Sigmoid colon (tissue), 7 donors: ENCODE results near the gene CSK. TPM values are rescaled to one million over a fixed set of nuclear protein-coding genes. Genes with fewer than 3 reads are reported as not detected.

Experiments
- DNase-seq: peaks from one replicate; pipeline ENCODE4 v3.0.0-alpha.2; 2019
- H3K27ac ChIP-seq, 4 donors: fragments of 200-600 bp; sonication (generic); one replicate each; pipeline ENCODE4 v1.5.1; 2016 to 2019; ENCODE audit warnings: mild to moderate bottlenecking in 1 of 4
- H3K27me3 ChIP-seq, 3 donors: fragments of 200-600 bp; sonication (generic); one replicate each; pipeline ENCODE4 v1.5.1; 2019; ENCODE audit warnings: mild to moderate bottlenecking in 1 of 3
- H3K36me3 ChIP-seq, 4 donors: fragments of 200-600 bp; sonication (generic); one replicate each; pipeline ENCODE4 v1.5.1; 2016 to 2019
- H3K4me1 ChIP-seq, 4 donors: fragments of 200-600 bp; sonication (generic); one replicate each; pipeline ENCODE4 v1.5.1; 2017 to 2019
- H3K4me3 ChIP-seq, 4 donors: fragments of 200-600 bp; sonication (generic); one replicate each; pipeline ENCODE4 v1.5.1; 2017 to 2019; ENCODE audit warnings: mild to moderate bottlenecking in 2 of 4, moderate library complexity in 1 of 4
- H3K9me3 ChIP-seq, 4 donors: fragments of 200-600 bp in 3 of 4; sonication (generic) in 3 of 4; one replicate each; pipeline versions ENCODE4 v1.5.1 to v1.6.1; 2013 to 2019
- CTCF ChIP-seq, 4 experiments: fragments of 450-650 bp in 3 of 4; fragments of 200-600 bp in 1 of 4; IDR thresholded peaks; one replicate each; pipeline ENCODE4 v1.5.1; 2016 to 2019; ENCODE audit warnings: antibody characterized with exemption in 4 of 4, mild to moderate bottlenecking in 3 of 4, moderate library complexity in 2 of 4
- EP300 ChIP-seq, 4 donors: sonication (generic); formaldehyde crosslinking; IDR thresholded peaks; one replicate each; pipeline ENCODE4 v1.6.1; 2017; ENCODE audit warnings: antibody characterized with exemption in 4 of 4
- POLR2A ChIP-seq, 2 donors: fragments of 450-650 bp; IDR thresholded peaks; one replicate each; pipeline ENCODE4 v1.6.1; 2016; ENCODE audit warnings: antibody characterized with exemption in 2 of 2, mild to moderate bottlenecking in 2 of 2, moderate library complexity in 2 of 2
- POLR2AphosphoS5 ChIP-seq, 4 donors: sonication (generic); formaldehyde crosslinking; IDR thresholded peaks; one replicate each; pipeline ENCODE4 v1.6.1; 2017; ENCODE audit warnings: antibody characterized with exemption in 4 of 4
- WGBS, 2 donors: extraction: QIAGEN DNeasy Blood & Tissue Kit; methylation state at CpG; one replicate each; pipeline ENCODE4 v1.1.7; 2013; 5-methylcytosine and 5-hydroxymethylcytosine counted together
- intact Hi-C: fragments of 100-400 bp; cut with DNase I; formaldehyde crosslinking; loops from one replicate; pipeline ENCODE4 v1.15.1; 2023
- polyA plus RNA-seq, 3 donors: library from polyadenylated mRNA; stranded (reverse); fragments of 200-250 nt; gene quantifications; one replicate each; pipeline ENCODE4 v1.2.3, GENCODE V29; 2013
- total RNA-seq, 4 donors: library from RNA; depleted of rRNA; stranded (reverse); fragments of >200 nt; gene quantifications; one replicate each; pipeline ENCODE4 v1.1.0, GENCODE V29; 2016
- donor health status: healthy with polysubstance abuse.
- donor health status: Bipolar disorder and iron deficiency.
- donor health status: healthy.

CSK gene
- total and polyA plus RNA-seq, 7 donors, result 9.7 to 125 (median 22.4) TPM

GRCh38 chr15:74809956-74810355 is 28.1 kb downstream of the CSK start:
- intact Hi-C loops, result no loop called here
- no peak for TF ChIP-seq CTCF (IDR thresholded peaks at IDR 0.05)
- no peak for TF ChIP-seq POLR2A (IDR thresholded peaks at IDR 0.05)
- no peak for TF ChIP-seq EP300 (IDR thresholded peaks at IDR 0.05)
- no peak for TF ChIP-seq POLR2AphosphoS5 (IDR thresholded peaks at IDR 0.05)
- H3K4me3 ChIP-seq, result no peak overlapping the region

GRCh38 chr15:74812533-74812932 is 30.7 kb downstream of the CSK start, which contains the start of gene LMAN1L:
LMAN1L (plus strand) TSS chr15:74812835; CDS start chr15:74812855, 20 bp downstream.
- DNase-seq, result no peak
- no peak within 1 kb of the TSS for H3K27ac ChIP-seq
- 80 to 86% methylated on average over 12 of the region's 12 CpGs for WGBS, 2 donors
- intact Hi-C loops, result no loop called here
- H3K9me3 ChIP-seq, result no peaks in the 10 kb centered on the region
- H3K4me1 ChIP-seq, result peaks cover 0 to 25% (median 18%) of the 10 kb centered on the region in 4 donors
- H3K36me3 ChIP-seq, result no peaks in the 10 kb centered on the region
- TF ChIP-seq POLR2AphosphoS5 (IDR thresholded peaks at IDR 0.05), result no peak
- TF ChIP-seq EP300 (IDR thresholded peaks at IDR 0.05), result no peak
- no peak for TF ChIP-seq POLR2A (IDR thresholded peaks at IDR 0.05)
- TF ChIP-seq CTCF (IDR thresholded peaks at IDR 0.05), result no peak
- H3K27me3 ChIP-seq, result no peaks in the 10 kb centered on the region
- H3K4me3 ChIP-seq, result no peak within 1 kb of the TSS

More at GRCh38 chr15:74809956-74810355, 28.1 kb downstream of the CSK start:
- Histone ChIP-seq H3K36me3 (no peaks in the 10 kb centered on the region), H3K27me3 (no peaks in the 10 kb centered on the region), H3K27ac (no peak overlapping the region), H3K9me3 (no peaks in the 10 kb centered on the region), H3K4me1 (peaks cover 0 to 6% (median 2%) of the 10 kb centered on the region in 4 donors)
- DNase-seq, result no peak
- WGBS, 2 donors, result 86 to 89% methylated on average over 3 of the region's 3 CpGs

DNA sequence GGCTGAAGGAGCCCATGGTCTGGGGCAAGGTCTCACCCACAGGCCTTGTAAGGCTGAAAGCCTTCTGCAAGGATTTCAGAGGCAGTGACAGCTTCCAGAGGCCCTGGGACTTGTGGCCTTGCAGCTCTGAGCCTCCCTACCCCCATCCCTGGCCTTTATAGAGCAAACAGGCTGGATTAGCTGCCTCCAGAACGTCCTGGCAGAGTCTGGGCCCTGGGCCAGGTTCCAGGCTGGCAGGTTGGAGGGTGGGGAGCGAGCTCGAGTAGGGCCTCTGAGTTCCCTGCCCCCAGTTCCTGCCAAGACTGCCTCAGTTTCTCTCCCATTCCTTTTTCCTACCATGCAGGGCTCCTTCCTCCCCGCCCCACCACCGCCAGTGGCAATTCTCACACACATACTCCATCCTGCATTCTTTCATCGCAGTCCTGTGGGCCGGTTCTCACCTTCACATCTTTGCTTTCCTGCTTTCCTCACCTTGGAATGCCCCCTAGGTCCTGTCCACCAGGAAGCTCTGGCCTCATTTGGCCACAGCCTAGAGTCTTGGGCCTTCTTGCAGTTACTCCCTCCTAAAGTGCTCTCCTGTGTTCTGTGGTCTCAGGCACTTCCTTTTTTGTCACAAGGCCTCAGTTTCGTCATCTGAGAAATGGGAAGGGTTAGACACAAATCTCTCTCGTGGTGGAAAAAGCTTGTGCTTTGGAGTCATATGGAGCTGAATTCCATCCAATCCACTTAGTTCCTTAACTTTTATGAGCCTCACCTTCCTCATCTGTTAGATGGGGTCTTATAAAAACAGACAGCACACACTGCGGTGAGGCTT is 33.4 kb downstream of the CSK start:
- WGBS, 2 donors, result 43 to 70% methylated on average over 10 of the region's 10 CpGs
- Histone ChIP-seq H3K36me3 (no peaks in the 10 kb centered on the region), H3K4me3 (no peak overlapping the region), H3K27ac (peak overlapping the region in 3 of 4 donors; percentile 17 to 61 (median 59)), H3K4me1 (peaks cover 0 to 29% (median 19%) of the 10 kb centered on the region in 4 donors), H3K27me3 (no peaks in the 10 kb centered on the region), H3K9me3 (no peaks in the 10 kb centered on the region)
- DNase-seq, result no peak
- TF ChIP-seq POLR2AphosphoS5 (IDR thresholded peaks at IDR 0.05), result no peak
- TF ChIP-seq EP300 (IDR thresholded peaks at IDR 0.05), result no peak
- no peak for TF ChIP-seq POLR2A (IDR thresholded peaks at IDR 0.05)
- TF ChIP-seq CTCF (IDR thresholded peaks at IDR 0.05), result no peak
- intact Hi-C loops, result no loop called here

- no peak for DNase-seq
- whole genome bisulfite sequencing, 2 donors, result 79 to 92% methylated on average over 15 of the region's 15 CpGs
- no peaks in the 10 kb centered on the region for H3K36me3 ChIP-seq
- no peak overlapping the region for H3K4me3 ChIP-seq
- TF ChIP-seq POLR2AphosphoS5 (IDR thresholded peaks at IDR 0.05) (no peak), CTCF (IDR thresholded peaks at IDR 0.05) (no peak), POLR2A (IDR thresholded peaks at IDR 0.05) (no peak), EP300 (IDR thresholded peaks at IDR 0.05) (no peak)
- no peaks in the 10 kb centered on the region for H3K9me3 ChIP-seq
- no peaks in the 10 kb centered on the region for H3K27me3 ChIP-seq
- H3K4me1 ChIP-seq, result peaks cover 0 to 29% (median 19%) of the 10 kb centered on the region in 4 donors
- H3K27ac ChIP-seq, result peak overlapping the region in 2 of 4 donors; percentile 59 to 61
- intact Hi-C loops, result loop anchor here (2.0 kb wide), 1 partner anchor 15 kb away; no protein-coding TSS in a partner anchor
Measured at GRCh38 chr15:74815961-74816360, 34.1 kb downstream of the CSK start.
